Activated CD8-positive, alpha-beta memory T cell treated with anti-CD3 and anti-CD28 coated beads, Interleukin-2, amount 50 U/mL, for 1 hour (primary cell): ENCODE data around the gene RPS2.

ENCODE experiments used
- DNase-seq: peaks from one replicate; pipeline ENCODE4 v3.0.0-alpha.2; 2020; ENCODE audit errors: extremely low read depth

Gene RPS2

DNA sequence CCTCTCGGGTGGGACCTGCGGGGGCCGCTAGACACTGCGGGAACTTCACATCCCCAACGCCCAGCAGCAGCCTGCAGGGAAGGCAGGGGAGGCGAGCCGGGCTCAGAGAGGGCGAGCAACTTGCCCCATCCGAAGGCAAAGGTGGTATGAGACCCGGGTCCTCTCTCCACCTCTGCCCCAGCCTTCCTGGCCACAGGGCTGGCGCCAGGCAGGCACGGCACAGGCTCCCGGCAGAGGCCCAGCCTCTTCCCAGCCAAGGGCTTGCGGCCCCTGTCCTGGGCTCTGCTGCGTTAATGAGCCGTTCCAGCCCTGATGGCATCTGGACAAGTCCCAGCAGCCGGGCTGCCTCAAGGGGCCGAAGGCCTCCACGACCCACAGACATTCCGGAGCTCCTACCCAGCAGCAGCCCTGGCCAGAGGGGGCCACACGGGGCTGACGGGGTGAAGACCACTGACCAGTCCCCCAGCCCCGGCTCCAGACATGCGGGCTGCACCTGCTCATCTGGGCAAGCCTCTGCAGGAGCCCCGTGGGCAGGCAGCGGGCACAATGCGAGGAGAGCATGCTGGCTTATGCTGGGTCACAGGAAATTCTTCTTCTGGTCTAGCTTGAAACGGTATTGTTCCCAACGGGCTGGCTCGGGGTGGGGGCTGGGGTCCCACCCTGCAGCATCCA is 45.2 kb downstream of the RPS2 start:
- no peak for DNase-seq

DNA sequence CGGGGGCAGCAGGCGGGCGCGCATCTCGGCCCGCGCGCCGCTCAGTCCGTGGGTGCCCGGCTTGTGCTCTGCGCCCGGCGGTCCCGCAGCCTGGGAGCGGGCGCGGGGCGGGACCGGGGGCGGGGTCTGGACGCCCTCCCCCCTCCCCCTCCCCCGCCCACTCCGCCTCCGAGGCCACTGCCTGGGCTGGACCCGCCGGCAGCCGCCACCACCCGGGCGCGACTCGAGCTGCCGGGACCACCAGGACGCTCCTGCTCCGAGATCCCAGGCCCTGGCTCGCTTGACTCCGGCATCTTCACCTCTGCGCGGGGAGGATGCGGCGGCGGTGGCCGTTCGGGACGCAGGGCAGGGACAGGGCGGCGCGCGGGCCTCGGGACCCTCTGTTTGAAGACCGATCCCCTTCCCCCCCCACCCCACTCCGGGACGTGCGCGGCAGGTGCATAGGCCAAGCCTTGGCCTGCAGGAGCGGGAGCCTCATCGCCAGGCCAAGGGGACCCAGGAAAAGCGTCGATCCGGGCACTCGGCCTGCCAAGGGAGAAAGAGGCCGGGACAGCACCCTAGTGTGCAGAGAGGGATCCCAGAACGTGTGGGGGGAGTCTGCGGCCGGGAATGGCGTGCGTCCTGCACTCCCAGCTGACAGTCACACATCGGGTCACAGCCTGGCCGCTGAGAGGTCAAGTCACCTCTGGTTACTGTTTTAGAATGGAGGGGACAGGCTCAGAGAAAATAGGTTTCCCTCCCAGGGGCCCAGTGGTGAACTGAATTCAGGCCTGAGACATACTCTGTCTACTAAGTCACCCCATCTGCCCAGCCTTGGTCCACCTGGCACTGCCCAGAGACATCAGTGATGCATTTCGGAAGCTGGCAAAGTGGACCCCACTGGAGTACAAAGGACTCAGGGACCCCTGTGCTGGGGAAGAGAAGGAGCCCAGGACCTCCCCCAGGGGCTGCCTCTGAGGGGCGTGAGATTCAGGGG is 46.0 kb downstream of the RPS2 start, which contains the start of gene HS3ST6:
Gene HS3ST6 (minus strand): TSS at position 65 of the 976 bp plus-strand sequence. CDS start 92 bp downstream, outside the sequence.
- DNase-seq = no peak

DNA sequence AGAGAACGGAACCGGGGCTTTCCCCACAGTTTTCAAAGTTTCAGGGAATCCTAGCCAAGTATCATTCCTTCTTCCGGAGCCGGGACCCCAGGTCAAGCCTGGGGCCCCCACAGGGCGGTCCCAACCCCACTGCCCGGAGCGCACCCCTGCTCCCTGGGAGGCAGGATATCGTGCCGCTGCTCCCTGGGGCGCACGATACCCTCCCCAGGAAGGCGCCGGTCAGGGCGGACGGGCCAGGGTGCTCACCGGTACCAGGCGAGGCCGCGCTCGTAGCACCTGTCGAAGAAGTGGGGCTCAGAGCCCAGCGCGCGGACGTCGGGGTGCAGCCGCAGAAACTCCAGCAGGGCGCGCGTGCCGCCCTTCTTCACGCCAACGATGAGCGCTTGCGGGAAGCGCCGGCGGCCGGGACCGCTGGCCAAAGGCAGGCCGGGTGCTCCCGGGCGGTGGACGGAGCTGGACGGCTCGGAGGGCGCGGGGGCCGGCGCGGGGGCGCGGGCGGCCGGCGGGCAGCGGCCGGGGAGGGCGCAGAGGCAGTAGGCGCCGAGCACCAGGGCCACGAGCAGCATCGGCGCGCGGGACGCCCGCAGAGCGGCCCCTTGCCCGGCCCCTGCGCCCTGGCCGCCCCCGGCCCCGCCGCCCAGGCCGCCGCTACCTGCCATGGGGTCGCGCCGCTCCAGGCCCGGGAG is 46.8 kb downstream of the RPS2 start:
- DNase-seq = no peak

DNA sequence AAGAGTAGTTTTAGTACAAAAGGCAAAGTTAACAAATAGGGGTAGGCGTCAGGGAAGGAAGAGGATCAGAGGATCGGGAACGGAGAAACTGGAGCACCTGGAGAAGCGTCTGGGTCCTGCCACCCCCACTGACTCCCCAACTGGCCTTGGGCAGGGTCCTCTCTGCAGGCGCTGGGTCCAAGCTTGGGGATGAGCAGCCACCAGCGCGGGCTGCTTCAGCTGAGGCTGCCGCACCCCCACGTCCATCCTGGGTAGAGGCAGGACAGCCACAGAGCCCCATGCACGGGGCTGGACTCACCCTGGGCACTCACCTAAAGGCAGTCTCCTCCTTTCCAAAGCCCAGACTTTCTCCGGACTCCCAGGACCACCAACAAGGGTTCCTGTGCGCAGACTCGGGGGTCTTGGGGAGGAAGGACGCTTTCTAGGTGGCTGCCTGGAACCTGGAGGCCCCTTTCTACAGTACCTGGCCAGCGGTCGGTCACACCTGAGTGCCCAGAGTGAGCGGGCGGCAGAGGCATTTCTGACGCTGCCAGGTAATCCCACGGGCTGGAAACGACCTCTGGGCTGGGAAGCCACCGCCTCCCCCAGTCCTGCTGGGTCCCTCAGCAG is 47.5 kb downstream of the RPS2 start:
- no peak for DNase-seq

DNA sequence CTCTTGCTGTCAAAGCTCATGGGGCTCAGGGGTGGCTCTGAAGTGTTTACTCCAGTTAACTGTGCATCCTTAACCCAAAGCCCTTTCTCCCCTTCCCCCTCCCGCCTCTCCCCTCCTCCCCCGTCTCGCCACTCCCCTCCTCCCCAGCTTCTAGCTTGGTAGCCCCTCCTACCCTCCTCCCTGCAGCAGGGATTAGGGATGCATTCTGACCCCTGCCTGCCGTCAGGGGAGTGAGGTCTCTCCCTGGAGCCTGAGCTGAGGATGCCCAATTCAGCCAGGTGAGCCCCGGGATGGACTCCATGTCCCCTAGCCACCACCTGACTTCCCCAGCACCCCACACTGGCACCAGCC is 48.0 kb downstream of the RPS2 start:
- DNase-seq = no peak

DNA sequence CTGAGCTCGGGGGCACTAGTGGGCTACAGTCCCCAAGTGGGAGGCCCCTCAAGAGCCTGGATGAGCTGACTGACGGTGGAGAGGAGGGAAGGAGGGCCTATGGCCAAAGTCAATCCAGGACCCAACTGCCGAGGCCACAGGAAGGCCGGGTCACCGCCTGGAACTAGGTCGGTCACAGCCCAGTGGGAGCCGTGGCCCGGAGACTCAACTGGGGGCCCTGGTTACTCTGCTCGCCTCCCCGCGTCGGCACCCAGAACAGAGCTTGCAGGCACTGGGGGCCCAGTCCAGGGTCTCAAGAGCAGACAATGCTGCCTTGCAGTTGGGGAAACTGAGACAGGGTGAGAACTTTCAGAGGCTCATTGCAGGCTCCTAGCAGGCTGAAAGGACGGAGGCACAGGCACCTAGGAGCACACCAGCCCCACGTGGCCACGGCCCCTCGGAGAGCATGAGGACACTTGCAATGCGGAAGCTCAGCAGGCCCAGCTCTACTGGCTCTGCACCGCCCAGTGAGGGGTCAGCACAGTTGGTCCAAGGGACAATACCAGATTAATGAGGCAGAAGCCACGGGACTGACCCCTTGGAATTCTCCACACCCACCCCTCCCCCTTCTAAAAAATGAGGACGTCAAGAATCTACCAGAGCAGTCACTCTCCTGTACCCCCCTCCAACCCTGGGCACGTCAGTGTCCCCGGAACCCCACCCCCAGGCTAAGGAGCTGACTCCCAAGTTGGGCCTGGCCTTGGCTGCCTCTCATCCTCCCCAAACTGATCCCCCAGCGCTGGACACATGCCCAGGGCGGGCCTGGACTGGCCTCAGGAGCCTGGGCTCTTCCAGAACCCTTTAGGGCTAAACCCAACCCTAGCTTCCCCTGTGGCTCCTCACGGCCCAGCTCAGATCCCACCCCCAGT is 48.6 kb downstream of the RPS2 start:
- DNase-seq = no peak

DNA sequence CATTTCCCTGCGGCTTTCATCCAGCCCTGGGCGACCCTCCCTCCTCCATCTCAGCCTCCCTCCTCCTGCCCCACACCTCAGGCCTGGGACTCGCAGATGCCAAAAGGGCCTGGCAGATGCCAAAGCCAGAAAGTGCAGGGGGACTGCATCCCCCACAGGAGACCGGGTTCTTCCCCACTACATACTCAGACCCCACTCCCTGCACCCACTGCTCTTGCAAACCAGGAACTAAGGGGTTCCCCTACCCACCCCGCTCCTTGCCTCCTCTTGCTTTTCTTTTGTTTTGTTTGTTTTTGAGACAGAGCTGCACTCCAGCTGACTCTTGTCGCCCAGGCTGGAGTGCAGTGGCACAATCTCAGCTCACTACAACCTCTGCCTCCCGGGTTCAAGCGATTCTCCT is 49.6 kb downstream of the RPS2 start:
- DNase-seq = no peak

GRCh38 chr16:1914084-1914608 is 50.5 kb downstream of the RPS2 start:
- DNase-seq = no peak

DNA sequence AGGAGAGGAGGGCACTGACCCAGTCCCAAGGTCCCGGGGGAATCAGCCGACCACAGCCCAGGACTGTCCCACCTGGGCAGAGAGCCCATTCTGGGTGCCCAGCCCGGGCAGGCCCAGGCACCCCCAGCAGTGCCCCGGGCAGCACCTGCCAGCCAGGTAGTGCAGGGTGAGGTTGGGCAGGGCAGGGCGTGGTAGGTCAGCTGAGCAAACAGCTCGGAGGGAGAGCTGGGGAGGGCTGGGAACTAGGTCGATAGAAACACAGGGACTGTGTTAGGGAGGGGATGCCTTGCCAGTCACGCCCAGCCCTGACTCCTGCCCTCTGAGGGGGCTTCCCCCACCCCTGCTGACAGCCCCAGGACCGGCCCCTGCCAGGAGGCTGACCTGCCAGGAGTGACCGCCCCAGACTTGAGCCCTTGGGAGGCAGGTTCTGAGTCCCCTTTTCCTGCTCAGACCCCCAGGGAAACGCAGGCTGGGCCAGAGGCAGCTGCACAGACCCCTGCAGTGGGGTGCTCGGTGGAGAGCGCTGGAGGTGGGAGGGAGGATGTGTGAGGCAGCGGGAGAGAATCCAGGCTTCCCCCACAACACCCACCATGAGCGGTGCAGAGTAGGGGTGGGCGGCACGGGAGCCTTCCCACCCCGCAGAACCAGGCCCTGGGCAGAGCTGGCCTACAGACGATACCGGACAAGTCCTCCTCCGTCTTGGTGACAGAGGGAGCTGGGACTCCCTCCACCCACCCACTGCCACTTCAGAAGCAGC is 51.1 kb downstream of the RPS2 start:
- no peak for DNase-seq

GRCh38 chr16:1912215-1912543 is 52.4 kb downstream of the RPS2 start:
- no peak for DNase-seq
